Lower leg skin (tissue), 3 donors: Measurements from ENCODE around the gene SYVN1.

Experiments
- POLR2A ChIP-seq, 2 donors: fragments of 450-650 bp; IDR thresholded peaks; one replicate each; pipeline ENCODE4 v1.6.1; 2016 to 2017; ENCODE audit warnings: antibody characterized with exemption in 2 of 2, mild to moderate bottlenecking in 1 of 2, moderate library complexity in 1 of 2
- TF ChIP-seq, protein P1 (sequence below), 3 donors: fragments of 450-650 bp; IDR thresholded peaks; one replicate each; pipeline ENCODE4 v1.5.1; 2016; ENCODE audit warnings: antibody characterized with exemption in 3 of 3, mild to moderate bottlenecking in 3 of 3, moderate library complexity in 2 of 3

DNA sequence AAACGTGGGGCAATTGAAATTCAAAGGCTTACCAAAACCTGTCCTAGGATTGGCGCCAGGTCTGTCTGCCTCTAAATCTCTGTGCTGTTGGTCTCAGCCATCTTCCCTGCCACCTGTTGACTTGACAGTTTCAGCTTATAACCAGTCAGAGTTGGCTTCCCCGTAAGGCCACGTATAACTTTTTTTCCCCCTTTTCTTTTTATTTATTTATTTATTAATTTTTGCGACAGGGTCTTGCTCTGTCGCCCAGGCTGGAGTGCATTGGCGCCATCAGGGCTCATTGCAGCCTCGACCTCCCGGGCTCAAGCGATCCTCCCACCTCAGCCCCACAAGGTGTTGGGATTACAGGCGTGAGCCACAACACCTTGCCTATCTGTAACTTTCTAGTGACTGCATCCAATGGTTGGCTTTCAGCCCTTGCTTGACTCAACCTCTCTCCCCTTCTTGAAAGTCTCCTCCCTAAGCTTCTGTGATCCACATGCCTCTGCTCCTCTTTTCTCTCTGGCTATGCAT, 1.4 kb upstream of the SYVN1 start:
- no peak for TF ChIP-seq POLR2A (IDR thresholded peaks at IDR 0.05)
- TF ChIP-seq, protein P1, sequence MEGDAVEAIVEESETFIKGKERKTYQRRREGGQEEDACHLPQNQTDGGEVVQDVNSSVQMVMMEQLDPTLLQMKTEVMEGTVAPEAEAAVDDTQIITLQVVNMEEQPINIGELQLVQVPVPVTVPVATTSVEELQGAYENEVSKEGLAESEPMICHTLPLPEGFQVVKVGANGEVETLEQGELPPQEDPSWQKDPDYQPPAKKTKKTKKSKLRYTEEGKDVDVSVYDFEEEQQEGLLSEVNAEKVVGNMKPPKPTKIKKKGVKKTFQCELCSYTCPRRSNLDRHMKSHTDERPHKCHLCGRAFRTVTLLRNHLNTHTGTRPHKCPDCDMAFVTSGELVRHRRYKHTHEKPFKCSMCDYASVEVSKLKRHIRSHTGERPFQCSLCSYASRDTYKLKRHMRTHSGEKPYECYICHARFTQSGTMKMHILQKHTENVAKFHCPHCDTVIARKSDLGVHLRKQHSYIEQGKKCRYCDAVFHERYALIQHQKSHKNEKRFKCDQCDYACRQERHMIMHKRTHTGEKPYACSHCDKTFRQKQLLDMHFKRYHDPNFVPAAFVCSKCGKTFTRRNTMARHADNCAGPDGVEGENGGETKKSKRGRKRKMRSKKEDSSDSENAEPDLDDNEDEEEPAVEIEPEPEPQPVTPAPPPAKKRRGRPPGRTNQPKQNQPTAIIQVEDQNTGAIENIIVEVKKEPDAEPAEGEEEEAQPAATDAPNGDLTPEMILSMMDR (IDR thresholded peaks at IDR 0.05), result no peak
